ENCODE data around the gene NAT10.
"Not testable (repeated sequence)": the region's sequence is repeated elsewhere in the genome, so short reads cannot be mapped to it uniquely, and the experiment has no call there.

GRCh38 chr11:34094900-34095299, 10.5 kb upstream of the NAT10 start:
- TF ChIP-seq, protein P1, sequence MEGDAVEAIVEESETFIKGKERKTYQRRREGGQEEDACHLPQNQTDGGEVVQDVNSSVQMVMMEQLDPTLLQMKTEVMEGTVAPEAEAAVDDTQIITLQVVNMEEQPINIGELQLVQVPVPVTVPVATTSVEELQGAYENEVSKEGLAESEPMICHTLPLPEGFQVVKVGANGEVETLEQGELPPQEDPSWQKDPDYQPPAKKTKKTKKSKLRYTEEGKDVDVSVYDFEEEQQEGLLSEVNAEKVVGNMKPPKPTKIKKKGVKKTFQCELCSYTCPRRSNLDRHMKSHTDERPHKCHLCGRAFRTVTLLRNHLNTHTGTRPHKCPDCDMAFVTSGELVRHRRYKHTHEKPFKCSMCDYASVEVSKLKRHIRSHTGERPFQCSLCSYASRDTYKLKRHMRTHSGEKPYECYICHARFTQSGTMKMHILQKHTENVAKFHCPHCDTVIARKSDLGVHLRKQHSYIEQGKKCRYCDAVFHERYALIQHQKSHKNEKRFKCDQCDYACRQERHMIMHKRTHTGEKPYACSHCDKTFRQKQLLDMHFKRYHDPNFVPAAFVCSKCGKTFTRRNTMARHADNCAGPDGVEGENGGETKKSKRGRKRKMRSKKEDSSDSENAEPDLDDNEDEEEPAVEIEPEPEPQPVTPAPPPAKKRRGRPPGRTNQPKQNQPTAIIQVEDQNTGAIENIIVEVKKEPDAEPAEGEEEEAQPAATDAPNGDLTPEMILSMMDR (IDR thresholded peaks at IDR 0.05): not testable (repeated sequence)
- not testable (repeated sequence) for TF ChIP-seq POLR2A (IDR thresholded peaks at IDR 0.05)
